Immature natural killer cell (primary cell): ENCODE results near the gene ZBTB21. TPM values are rescaled to one million over a fixed set of nuclear protein-coding genes. Genes with fewer than 3 reads are reported as not detected.

Experiments
- DNase-seq, 3 donors: peaks; one replicate each; pipeline ENCODE4 v3.0.0; 2022; ENCODE audit warnings: mixed read lengths in 1 of 3
- H3K27ac Mint-ChIP-seq, 6 donors: one replicate each; pipeline ENCODE4 v1.8.0; 2020; ENCODE audit warnings: mixed read lengths in 6 of 6, mild to moderate bottlenecking in 5 of 6, inconsistent platforms in 4 of 6, moderate library complexity in 3 of 6
- H3K27me3 Mint-ChIP-seq, 3 donors: one replicate each; pipeline ENCODE4 v1.8.0; 2020 to 2021; ENCODE audit warnings: low read depth in 3 of 3, mild to moderate bottlenecking in 3 of 3, mixed read lengths in 3 of 3, moderate library complexity in 3 of 3, inconsistent platforms in 1 of 3
- H3K36me3 Mint-ChIP-seq, 3 donors: one replicate each; pipeline ENCODE4 v1.8.0; 2020; ENCODE audit warnings: mixed read lengths in 3 of 3, inconsistent platforms in 2 of 3, mild to moderate bottlenecking in 2 of 3
- H3K4me1 Mint-ChIP-seq, 2 donors: one replicate each; pipeline ENCODE4 v1.8.0; 2020; ENCODE audit warnings: inconsistent platforms in 2 of 2, mild to moderate bottlenecking in 2 of 2, mixed read lengths in 2 of 2, moderate library complexity in 1 of 2
- H3K4me3 Mint-ChIP-seq, 5 donors: one replicate each; pipeline ENCODE4 v1.8.0; 2020; ENCODE audit warnings: mild to moderate bottlenecking in 5 of 5, mixed read lengths in 5 of 5, inconsistent platforms in 3 of 5, moderate library complexity in 3 of 5
- H3K9me3 Mint-ChIP-seq, 6 donors: one replicate each; pipeline ENCODE4 v1.8.0; 2020; ENCODE audit warnings: mild to moderate bottlenecking in 6 of 6, mixed read lengths in 6 of 6, inconsistent platforms in 4 of 6, moderate library complexity in 3 of 6
- polyA plus RNA-seq, 3 donors: library from polyadenylated mRNA; unstranded; fragments of 300-500 nt; fragmentation: Illumina TruSeq; gene quantifications; one replicate each; pipeline ENCODE4 v1.2.3, GENCODE V29; 2021

ZBTB21 gene
- polyA plus RNA-seq, 3 donors from 2014 or later, result 1.3 to 4.1 (median 2.2) TPM

GRCh38 chr21:41983229-41983628 lies 26.9 kb downstream of the ZBTB21 start:
- Mint-ChIP-seq H3K4me1 (no peaks in the 10 kb centered on the region), H3K27ac (no peak overlapping the region), H3K36me3 (peaks cover 3 to 9% (median 6%) of the 10 kb centered on the region in 3 donors), H3K4me3 (no peak overlapping the region), H3K27me3 (peaks cover 6 to 7% (median 6%) of the 10 kb centered on the region in 3 donors), H3K9me3 (peaks cover 1 to 13% (median 4%) of the 10 kb centered on the region in 6 donors)
- no peak for DNase-seq

- no peak for DNase-seq
- Mint-ChIP-seq H3K27me3 (peaks cover 6 to 7% (median 6%) of the 10 kb centered on the region in 3 donors), H3K4me1 (no peaks in the 10 kb centered on the region), H3K36me3 (peaks cover 3 to 9% (median 6%) of the 10 kb centered on the region in 3 donors), H3K27ac (no peak overlapping the region), H3K4me3 (no peak overlapping the region), H3K9me3 (peaks cover 1 to 13% (median 4%) of the 10 kb centered on the region in 6 donors)
Observed at GRCh38 chr21:41980561-41980960, 29.6 kb downstream of the ZBTB21 start.

DNA sequence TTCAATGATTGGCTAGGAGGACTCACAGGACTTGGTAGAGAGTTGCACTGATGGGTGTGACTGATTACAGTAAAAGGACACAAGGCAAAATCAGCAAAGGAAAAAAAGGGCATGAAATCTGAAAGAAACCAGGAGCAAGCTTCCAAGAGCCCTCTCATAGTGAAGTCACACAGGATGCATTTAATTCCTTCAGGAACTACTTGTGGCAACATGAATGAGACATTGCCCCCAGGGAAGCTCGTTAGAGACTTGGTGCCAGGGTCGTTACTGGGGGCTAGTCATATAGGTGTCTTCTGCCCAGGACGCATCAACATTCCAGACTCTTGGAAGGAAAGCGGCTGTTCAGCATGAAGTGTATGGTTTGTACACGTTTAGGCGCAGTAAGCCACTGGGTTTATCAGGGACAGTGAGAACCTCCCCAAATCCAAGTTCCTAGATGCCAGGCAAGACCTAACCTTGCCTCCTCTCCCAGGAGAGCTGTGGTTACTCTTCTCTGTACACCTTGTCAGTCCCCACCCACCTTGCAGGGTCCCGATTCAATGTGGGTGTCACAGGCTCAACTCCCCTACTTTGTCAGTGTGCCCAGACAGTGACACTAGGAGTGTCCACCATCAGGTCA lies 30.3 kb downstream of the ZBTB21 start:
- H3K9me3 Mint-ChIP-seq, result peaks cover 1 to 13% (median 4%) of the 10 kb centered on the region in 6 donors
- no peak for DNase-seq
- H3K27me3 Mint-ChIP-seq, result peaks cover 6 to 7% (median 6%) of the 10 kb centered on the region in 3 donors
- no peak overlapping the region for H3K4me3 Mint-ChIP-seq
- peaks cover 3 to 9% (median 6%) of the 10 kb centered on the region in 3 donors for H3K36me3 Mint-ChIP-seq
- no peak overlapping the region for H3K27ac Mint-ChIP-seq
- H3K4me1 Mint-ChIP-seq, result no peaks in the 10 kb centered on the region

- DNase-seq, result no peak
- H3K27ac Mint-ChIP-seq, result no peak overlapping the region
- peaks cover 3 to 9% (median 6%) of the 10 kb centered on the region in 3 donors for H3K36me3 Mint-ChIP-seq
- no peak overlapping the region for H3K4me3 Mint-ChIP-seq
- peaks cover 1 to 13% (median 4%) of the 10 kb centered on the region in 6 donors for H3K9me3 Mint-ChIP-seq
- no peaks in the 10 kb centered on the region for H3K4me1 Mint-ChIP-seq
- H3K27me3 Mint-ChIP-seq, result peaks cover 6 to 7% (median 6%) of the 10 kb centered on the region in 3 donors
Observed at GRCh38 chr21:41979335-41979734, 30.8 kb downstream of the ZBTB21 start.

- Mint-ChIP-seq H3K27me3 (peaks cover 0 to 10% (median 3%) of the 10 kb centered on the region in 3 donors), H3K4me1 (no peaks in the 10 kb centered on the region), H3K36me3 (peaks cover under 1 to 3% (median 3%) of the 10 kb centered on the region in 3 donors), H3K9me3 (peaks cover 0 to 9% (median 0%) of the 10 kb centered on the region in 6 donors), H3K27ac (no peak overlapping the region), H3K4me3 (no peak overlapping the region)
- no peak for DNase-seq
Observed at GRCh38 chr21:41977034-41977950, 32.9 kb downstream of the ZBTB21 start.

DNA sequence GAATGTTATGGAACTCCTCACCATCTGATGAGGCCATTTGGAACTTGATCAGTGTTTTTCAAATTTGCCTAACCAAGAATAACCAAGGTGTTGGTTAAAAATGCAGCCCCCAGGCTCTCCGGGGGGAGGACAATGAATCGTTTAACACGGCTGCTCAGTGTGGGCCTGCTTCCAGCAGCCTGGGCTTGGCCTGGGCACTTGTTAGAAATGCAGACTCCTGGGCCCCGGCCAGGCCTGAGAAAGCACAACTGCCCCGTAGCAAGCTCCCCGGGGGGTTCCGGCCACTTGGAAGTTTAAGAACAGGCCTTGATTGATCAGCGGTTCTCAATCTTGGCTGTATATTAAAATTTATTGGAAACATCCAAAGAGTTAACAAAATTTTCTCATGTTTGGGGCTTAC lies 33.5 kb downstream of the ZBTB21 start:
- peaks cover 0 to 8% (median 0%) of the 10 kb centered on the region in 6 donors for H3K9me3 Mint-ChIP-seq
- no peak overlapping the region for H3K27ac Mint-ChIP-seq
- H3K27me3 Mint-ChIP-seq, result peaks cover 0 to 10% (median 3%) of the 10 kb centered on the region in 3 donors
- H3K4me3 Mint-ChIP-seq, result no peak overlapping the region
- H3K36me3 Mint-ChIP-seq, result peaks cover 0 to 3% (median 0%) of the 10 kb centered on the region in 3 donors
- DNase-seq, result no peak
- no peaks in the 10 kb centered on the region for H3K4me1 Mint-ChIP-seq

DNA sequence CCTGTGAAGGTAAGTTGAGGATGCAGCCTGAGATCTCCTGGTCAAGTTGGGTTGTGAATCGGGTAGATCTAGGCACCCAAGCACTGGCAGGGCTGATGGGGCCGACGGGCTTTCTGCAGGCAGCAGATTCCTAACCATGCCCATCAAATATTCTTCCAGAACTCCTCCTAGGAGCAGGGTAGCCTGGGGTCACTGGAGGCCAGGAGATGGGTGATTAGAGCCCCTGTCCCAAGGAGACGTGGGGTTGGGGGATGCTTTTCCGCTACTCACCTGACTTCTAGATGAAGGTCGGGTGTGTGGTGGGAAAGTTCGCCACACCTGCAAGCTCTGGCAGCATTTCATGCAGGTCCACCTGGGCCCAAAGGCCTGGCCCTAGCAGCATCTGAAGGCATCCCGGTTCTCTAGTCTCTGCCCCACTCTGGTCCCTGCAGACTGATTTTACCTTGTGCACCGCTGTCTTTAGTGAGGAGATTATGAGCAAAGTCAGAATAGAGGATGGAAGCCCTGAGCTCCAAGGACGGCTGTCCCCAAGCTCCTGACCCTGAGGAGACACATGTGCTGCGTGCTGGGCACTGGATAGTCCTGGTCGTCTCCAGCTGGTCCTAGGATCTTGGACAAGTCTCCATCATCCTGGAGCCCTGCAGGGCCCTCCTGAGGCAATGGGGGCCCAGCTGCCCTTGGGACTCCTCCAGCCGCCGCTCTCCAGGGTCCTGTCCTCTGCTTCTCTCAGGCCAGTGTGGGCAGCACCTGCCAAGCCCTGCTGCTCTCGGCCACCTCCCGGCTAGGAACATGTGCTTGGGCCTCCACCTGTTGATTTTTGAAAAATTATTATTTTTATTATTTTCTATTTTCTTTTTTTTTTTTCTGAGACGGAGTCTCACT lies 34.5 kb downstream of the ZBTB21 start:
- H3K4me3 Mint-ChIP-seq, result no peak overlapping the region
- H3K27ac Mint-ChIP-seq, result no peak overlapping the region
- H3K9me3 Mint-ChIP-seq, result peaks cover 0 to 8% (median 0%) of the 10 kb centered on the region in 6 donors
- H3K36me3 Mint-ChIP-seq, result peaks cover 0 to 3% (median 0%) of the 10 kb centered on the region in 3 donors
- DNase-seq, result no peak
- H3K4me1 Mint-ChIP-seq, result no peaks in the 10 kb centered on the region
- H3K27me3 Mint-ChIP-seq, result peaks cover 0 to 10% (median 0%) of the 10 kb centered on the region in 3 donors

GRCh38 chr21:41974752-41975053 lies 35.5 kb downstream of the ZBTB21 start:
- Mint-ChIP-seq H3K36me3 (peaks cover 0 to 3% (median 0%) of the 10 kb centered on the region in 3 donors), H3K27me3 (peaks cover 0 to 8% (median 0%) of the 10 kb centered on the region in 3 donors), H3K4me3 (no peak overlapping the region), H3K9me3 (peaks cover 0 to 8% (median 0%) of the 10 kb centered on the region in 6 donors), H3K27ac (no peak overlapping the region), H3K4me1 (no peaks in the 10 kb centered on the region)
- DNase-seq, result no peak

GRCh38 chr21:41973861-41974751 lies 36.1 kb downstream of the ZBTB21 start:
- no peak overlapping the region for H3K4me3 Mint-ChIP-seq
- no peak overlapping the region for H3K27ac Mint-ChIP-seq
- no peak for DNase-seq
- peaks cover 0 to under 1% (median 0%) of the 10 kb centered on the region in 3 donors for H3K36me3 Mint-ChIP-seq
- no peaks in the 10 kb centered on the region for H3K4me1 Mint-ChIP-seq
- H3K9me3 Mint-ChIP-seq, result peaks cover 0 to 2% (median 0%) of the 10 kb centered on the region in 6 donors
- H3K27me3 Mint-ChIP-seq, result peaks cover 0 to 4% (median 0%) of the 10 kb centered on the region in 3 donors

GRCh38 chr21:41973427-41973831 lies 36.7 kb downstream of the ZBTB21 start:
- Mint-ChIP-seq H3K4me3 (no peak overlapping the region), H3K27ac (no peak overlapping the region)
- no peak for DNase-seq

DNA sequence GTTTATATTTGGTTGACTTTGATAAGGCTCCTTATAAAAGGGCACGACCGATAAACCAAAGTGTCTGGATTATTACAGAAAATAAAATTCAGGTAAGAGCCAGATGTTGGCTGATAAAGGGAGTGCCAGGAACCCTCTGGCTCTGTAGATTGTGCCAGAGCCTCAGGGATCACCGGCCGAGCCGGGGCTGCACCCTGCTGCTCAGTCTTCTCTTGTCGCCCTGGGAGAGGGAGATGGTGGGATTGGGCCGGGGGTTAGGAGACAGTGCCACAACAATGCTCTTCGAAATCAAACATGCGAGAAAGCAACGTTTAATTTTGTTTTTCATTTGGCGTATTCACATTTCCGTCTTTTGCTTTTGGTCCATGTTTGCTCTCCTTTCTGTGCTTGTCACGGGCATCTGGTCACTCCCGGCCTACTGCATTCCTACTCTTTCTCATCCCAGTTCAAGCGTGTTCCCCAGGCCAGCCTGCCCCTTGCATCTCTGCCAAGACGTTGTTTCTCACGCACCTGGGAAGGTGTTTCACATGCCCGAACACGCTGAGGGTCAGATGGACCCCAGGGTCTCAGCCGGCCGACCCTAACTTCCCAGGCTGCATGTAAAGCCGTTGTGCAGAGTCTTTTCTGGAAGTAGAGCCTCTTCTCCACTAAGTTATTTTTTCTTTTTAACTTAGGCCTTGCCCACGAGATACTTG lies 37.5 kb downstream of the ZBTB21 start:
- no peak for DNase-seq
- Mint-ChIP-seq H3K27me3 (peaks cover 0 to 3% (median 0%) of the 10 kb centered on the region in 3 donors), H3K4me3 (no peak overlapping the region), H3K36me3 (no peaks in the 10 kb centered on the region), H3K4me1 (no peaks in the 10 kb centered on the region), H3K9me3 (no peaks in the 10 kb centered on the region), H3K27ac (no peak overlapping the region)

More at GRCh38 chr21:41973427-41973831, 36.7 kb downstream of the ZBTB21 start:
- peaks cover 0 to 3% (median 0%) of the 10 kb centered on the region in 3 donors for H3K27me3 Mint-ChIP-seq
- H3K36me3 Mint-ChIP-seq, result no peaks in the 10 kb centered on the region
- no peaks in the 10 kb centered on the region for H3K4me1 Mint-ChIP-seq
- H3K9me3 Mint-ChIP-seq, result no peaks in the 10 kb centered on the region

- H3K9me3 Mint-ChIP-seq, result no peaks in the 10 kb centered on the region
Observed at GRCh38 chr21:41971891-41972290, 38.3 kb downstream of the ZBTB21 start.

More at GRCh38 chr21:41971891-41972290, 38.3 kb downstream of the ZBTB21 start:
- DNase-seq, result no peak
- Mint-ChIP-seq H3K27ac (no peak overlapping the region), H3K27me3 (peaks cover 0 to 3% (median 0%) of the 10 kb centered on the region in 3 donors), H3K4me3 (no peak overlapping the region), H3K4me1 (no peaks in the 10 kb centered on the region), H3K36me3 (no peaks in the 10 kb centered on the region)
